ENCODE results near the gene VAMP5. TPM values are rescaled to one million over a fixed set of nuclear protein-coding genes. Genes with fewer than 3 reads are reported as not detected.

The VAMP5 gene
- total RNA-seq, 2 donors from 2014 or later: 3.0 to 10.4 TPM

- no peaks in the 10 kb centered on the region for H3K27me3 ChIP-seq
- 79 to 84% methylated on average over 3 of the region's 3 CpGs for WGBS, 2 donors
These were observed 4.0 kb upstream of the VAMP5 start for GRCh38 chr2:85580206-85580605.

GRCh38 chr2:85582492-85582891 lies 1.7 kb upstream of the VAMP5 start:
- no peaks in the 10 kb centered on the region for H3K27me3 ChIP-seq
- H3K4me1 ChIP-seq: peaks cover 53% of the 10 kb centered on the region
- peaks cover 0 to 4% of the 10 kb centered on the region in 2 donors for H3K36me3 ChIP-seq (replicated peaks in 1 of 2; ENCODE audit: insufficient read depth in 1 of 2, low read depth in 2 of 2)
- no peak for DNase-seq
- ATAC-seq: no peak
- TF ChIP-seq CTCF (IDR thresholded peaks at IDR 0.05): no peak
- no peak for TF ChIP-seq POLR2A (IDR thresholded peaks at IDR 0.05)
- 69 to 91% methylated on average over 1 of the region's 1 CpG for WGBS, 2 donors
- no peak overlapping the region for H3K27ac ChIP-seq
- no peaks in the 10 kb centered on the region for H3K9me3 ChIP-seq
- intact Hi-C loops (cut with DNase I): no loop called here
- no peak overlapping the region for H3K4me3 ChIP-seq

More at GRCh38 chr2:85580206-85580605, 4.0 kb upstream of the VAMP5 start:
- intact Hi-C loops (cut with DNase I): no loop called here
- no peak for DNase-seq
- no peak for ATAC-seq
- Histone ChIP-seq H3K4me1 (peaks cover 47% of the 10 kb centered on the region), H3K4me3 (no peak overlapping the region), H3K27ac (peak overlapping the region in 2 of 4 donors; percentile 84 to 88), H3K9me3 (no peaks in the 10 kb centered on the region), H3K36me3 (replicated peaks in 1 of 2; ENCODE audit: insufficient read depth in 1 of 2, low read depth in 2 of 2) (peaks cover 0 to 4% of the 10 kb centered on the region in 2 donors)
- TF ChIP-seq CTCF (IDR thresholded peaks at IDR 0.05): no peak
- TF ChIP-seq POLR2A (IDR thresholded peaks at IDR 0.05): no peak

DNA sequence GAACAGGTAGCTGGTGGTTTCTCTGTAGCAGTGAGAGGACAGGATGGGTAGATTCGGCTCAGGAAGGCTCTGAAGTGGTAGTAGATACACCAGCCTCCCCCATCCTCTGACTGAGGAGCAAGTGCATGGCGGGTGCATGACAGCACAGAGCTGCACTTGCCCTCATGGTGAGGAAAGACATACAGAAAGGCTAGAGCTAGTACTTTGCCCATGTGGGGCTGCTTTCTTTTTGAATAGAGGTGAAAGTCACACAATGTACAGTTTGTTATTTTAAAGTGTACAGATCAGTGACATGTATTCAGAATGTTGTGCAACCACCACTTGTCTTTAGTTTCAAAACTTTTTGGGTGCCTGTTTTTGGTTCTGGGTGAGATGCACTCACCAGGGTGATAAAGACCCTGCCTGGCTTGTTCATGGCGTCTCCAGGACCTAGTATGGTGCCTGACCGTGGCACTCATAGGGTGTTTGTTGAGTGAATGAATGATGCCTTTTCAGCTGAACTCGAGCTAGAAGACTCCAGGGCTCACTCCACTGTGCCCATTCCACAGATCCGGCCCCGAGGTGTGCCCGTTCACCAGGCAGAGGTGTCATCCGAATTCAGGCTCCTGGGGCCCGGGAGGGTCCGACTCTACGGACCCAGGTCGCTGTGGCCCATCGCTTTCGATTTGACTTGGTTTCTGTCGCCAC lies 421 bp upstream of the VAMP5 start:
- Histone ChIP-seq H3K27me3 (no peaks in the 10 kb centered on the region), H3K9me3 (no peaks in the 10 kb centered on the region), H3K27ac (peak overlapping the region; percentile 33 to 88 (median 78)), H3K4me3 (no peak overlapping the region), H3K4me1 (peaks cover 53% of the 10 kb centered on the region), H3K36me3 (replicated peaks in 1 of 2; ENCODE audit: insufficient read depth in 1 of 2, low read depth in 2 of 2) (peaks cover 0 to 4% of the 10 kb centered on the region in 2 donors)
- TF ChIP-seq POLR2A (IDR thresholded peaks at IDR 0.05) (no peak), CTCF (IDR thresholded peaks at IDR 0.05) (no peak)
- WGBS, 2 donors: 43 to 95% methylated on average over 4 to 16 of the region's 16 CpGs
- intact Hi-C loops (cut with DNase I): no loop called here
- no peak for DNase-seq
- no peak for ATAC-seq

DNA sequence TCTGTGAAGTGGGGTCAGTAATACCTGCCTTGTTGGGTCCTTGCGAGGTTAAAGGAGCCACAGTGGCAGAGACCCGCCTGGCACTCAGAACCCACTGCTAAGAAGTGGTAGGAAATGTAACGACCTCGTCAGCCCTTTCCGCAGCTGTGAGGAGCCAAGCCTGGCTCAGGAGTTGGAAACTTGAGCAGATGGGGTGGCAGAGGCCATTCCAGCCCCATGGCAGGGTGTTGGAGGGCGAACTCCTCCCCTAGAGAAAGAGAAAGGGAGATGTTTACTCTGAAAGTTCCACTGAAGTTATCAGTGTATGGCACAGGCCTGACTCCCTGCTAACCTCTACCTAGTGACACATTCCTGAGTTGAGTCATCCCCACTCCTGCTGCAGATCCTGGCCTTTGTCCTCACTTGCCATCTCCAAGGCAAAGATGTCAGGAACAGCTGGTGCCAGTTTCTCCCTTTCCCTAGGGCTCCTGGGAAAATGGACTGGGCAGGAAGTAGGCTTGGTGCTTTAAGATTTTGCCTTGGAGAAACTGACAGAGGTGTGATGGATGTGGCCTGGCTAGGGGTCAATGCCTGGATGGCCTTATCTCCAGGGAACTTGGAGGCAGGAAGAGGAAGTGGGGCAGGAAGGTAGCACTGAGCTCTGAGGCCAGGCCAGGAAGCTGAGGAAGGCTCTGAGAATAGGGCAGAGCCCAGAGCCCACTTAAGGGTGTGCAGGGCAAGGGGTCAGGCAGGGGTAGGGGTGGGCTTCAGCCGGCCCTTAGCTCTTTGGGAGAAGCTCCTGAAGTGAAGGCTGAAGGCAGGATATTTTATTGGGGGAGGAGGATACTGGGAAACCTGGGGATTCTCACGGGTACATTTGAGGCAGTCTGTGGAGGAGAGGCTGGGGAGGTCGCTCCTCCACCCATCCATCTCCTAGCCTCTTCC lies 888 bp downstream of the VAMP5 start:
- Histone ChIP-seq H3K4me1 (peaks cover 52% of the 10 kb centered on the region), H3K9me3 (no peaks in the 10 kb centered on the region), H3K4me3 (no peak overlapping the region), H3K36me3 (replicated peaks in 1 of 2; ENCODE audit: insufficient read depth in 1 of 2, low read depth in 2 of 2) (peaks cover 0 to 4% of the 10 kb centered on the region in 2 donors), H3K27ac (peak overlapping the region; percentile 73 to 88 (median 78)), H3K27me3 (no peaks in the 10 kb centered on the region)
- intact Hi-C loops (cut with DNase I): no loop called here
- no peak for TF ChIP-seq CTCF (IDR thresholded peaks at IDR 0.05)
- peak in 2 of 3 donors; percentile 8 to 46 for TF ChIP-seq POLR2A (IDR thresholded peaks at IDR 0.05)
- 33 to 40% methylated on average over 7 to 9 of the region's 9 CpGs for WGBS, 2 donors
- peak; percentile 89 for ATAC-seq
- peak; percentile 72 to 90 (median 80) for DNase-seq
